Hematopoietic multipotent progenitor cell (in vitro differentiated cells): ENCODE results near the gene METAP1D. TPM values are rescaled to one million over a fixed set of nuclear protein-coding genes. Genes with fewer than 3 reads are reported as not detected.
A peak's percentile ranks its signal among the peaks of the same experiment; 100 is the strongest.

Source experiments
- DNase-seq, 3 donors: peaks; one replicate each; pipeline ENCODE4 v3.0.0-alpha.2; 2011 to 2015; ENCODE audit warnings: low read depth in 2 of 3, low spot score in 2 of 3
- total RNA-seq: library from RNA; depleted of rRNA; stranded (reverse); fragments of >200 nt; gene quantifications from one replicate; pipeline ENCODE4 v1.2.3, GENCODE V29; 2012

The METAP1D gene
- total RNA-seq, 1 donor: 5.1 TPM

DNA sequence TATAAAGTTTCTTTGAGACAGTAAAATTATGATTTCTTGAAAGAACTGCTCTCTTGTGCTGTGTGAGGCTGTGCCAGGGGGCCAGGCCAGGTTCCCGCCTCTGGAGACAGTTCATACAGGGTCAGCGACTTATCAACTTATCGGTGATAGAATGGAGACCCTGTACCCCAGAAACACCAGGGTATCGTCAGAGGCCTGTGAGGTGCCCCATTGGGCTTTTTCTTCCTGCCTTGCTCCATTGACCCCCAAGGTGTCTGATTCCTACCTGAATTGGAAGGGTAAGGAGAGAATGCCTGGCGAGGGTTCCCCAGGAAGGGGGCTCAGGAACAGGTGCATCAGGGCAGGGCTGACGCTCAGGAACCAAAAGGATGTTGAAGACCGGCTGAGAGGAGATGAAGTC lies 89.9 kb downstream of the METAP1D start:
- DNase-seq: peak in 1 of 3 donors; percentile 11

DNA sequence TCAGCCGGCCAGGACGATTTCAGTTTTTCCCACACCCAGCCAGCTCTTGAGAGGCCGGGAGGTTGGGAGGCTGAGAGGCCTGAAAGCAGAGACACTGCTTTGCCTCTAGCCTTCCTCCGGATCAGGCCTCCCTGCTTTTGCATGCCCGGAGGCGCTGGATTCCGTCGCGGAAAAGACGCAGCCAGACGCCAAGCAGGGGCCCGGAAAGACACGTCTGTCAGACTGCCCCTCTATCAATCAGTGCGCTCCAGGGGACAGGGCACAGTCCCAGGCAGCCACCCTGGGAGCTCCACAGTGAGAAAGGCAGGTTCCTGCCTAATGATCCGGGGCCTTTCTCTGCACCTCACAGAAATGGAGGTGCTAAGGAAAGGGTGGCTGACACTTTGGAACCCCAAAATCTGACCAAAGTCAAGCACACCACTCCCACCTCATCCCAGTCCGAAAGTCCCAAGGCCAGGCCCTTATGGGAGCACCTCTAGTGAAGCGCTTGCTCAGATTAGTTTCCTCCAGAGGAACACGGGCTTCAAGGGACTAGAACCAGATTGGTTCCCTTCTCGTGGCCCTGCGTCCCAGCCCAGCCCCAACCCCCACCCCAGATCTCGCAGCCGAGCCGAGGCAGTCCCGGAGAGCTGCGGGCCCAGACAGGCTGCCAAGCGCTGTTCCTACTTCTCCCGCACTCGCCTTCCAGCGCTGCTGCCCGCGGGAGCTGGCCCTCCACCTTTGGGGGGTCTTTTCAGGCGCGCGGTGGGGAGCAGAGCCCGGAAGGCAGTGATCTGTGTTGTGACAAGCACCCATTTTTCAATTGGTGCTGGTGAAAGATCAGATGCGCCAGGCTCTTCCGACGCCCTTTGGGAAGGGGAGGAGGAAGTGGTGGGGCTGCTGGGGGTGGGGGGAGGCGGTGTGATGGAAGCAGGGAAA lies 90.5 kb downstream of the METAP1D start:
- peak in 2 of 3 donors; percentile 16 to 22 for DNase-seq

DNA sequence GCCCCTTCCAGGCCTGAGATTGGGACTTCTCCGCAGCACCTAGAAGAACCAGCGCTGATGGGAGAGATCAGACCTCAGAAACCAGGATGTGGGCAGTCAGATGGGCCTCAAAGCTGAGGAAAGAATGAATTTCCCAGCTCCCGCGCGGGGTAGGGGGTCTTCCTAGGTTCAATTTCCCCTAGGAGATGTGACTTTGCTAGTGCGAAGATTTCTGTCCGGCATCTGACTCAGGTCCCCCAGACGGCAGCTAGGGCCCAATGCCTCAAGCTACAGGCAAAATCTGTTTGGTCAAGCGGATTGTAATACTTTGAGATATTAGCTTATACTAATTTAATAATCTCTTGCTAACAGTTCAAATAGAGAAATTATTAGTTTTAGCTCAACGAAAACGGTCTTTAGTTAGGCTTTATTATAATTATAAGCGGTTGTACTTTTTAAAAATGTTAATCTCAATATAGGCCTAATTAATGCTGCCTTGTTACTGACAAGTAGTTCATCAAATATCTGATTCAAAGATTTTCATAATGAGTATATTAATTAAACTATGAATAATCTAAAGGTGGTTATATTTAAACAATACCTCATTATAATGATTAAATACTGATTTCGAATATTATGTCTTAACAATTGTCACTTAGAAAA lies 91.4 kb downstream of the METAP1D start:
- DNase-seq: peak in 2 of 3 donors; percentile 17 to 39

DNA sequence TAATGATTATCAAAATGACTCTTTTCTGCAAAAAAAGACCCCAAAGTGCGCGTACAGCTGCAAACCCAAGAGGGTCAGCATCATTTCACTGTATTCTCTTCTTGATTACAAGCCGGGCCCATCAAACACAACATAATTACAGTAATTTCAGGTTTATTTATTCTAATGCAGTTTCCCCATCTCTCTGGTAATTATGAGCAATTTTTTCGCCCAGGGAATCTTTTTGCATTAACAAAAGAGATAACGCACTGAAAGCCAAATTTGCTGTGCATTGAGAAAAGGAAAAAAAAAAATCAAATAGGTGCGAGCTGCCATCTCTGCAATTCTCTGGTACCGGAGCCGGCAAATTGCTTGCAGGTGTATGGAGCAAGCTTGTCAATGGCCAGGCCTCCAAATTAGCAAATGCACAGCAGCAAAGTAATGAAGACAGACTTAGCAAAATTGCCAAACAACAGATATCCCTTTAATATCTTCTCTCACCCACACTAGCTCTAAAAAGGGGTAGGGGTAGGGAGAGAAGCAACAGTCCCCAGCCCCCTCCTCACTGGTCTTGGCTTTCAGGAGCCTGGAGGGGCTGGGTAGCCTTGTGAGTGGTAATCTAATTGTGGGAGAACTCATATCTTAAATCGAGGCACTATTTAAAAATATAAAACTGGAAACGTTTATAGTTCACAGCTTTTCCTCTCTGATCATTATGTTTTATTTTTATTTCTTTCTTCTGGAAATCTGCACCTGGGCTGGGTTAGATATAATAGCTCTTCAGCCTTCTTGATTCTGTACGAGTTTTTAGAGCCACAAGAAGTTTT lies 92.2 kb downstream of the METAP1D start:
- DNase-seq: peak in 2 of 3 donors; percentile 26 to 39

DNA sequence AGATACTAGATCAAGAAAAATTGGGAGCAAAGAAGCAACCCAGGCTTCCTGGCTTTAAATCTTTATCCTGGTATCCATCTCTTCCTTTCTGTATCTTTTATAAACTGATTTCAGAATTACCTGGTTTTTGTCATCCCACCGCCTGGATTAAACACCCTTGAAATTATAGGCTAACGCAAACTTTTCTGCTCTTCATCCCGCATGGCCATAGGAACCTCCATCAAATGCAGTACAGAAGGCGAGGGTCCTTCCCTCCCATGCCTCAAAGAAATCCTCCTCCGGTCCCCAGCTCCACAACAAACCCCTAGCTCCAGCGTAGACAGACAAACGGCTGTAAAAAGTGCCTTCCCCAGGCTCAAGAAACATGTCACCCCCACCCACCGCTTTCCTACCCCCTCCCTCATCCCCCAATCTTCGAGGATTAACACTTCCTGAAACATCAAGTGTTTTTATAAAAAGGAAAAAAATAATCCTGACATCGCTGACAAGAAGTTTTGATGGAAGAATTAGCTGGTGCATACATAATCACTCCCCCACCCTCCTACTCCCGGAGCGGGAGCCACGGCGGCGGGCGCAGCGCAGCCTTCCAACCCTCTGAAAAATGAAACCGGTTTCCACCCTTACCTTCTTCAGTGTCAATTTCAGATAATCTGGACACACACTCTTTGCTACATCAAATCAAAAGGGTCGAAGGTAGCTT lies 93.1 kb downstream of the METAP1D start:
- peak in 2 of 3 donors; percentile 17 to 26 for DNase-seq

DNA sequence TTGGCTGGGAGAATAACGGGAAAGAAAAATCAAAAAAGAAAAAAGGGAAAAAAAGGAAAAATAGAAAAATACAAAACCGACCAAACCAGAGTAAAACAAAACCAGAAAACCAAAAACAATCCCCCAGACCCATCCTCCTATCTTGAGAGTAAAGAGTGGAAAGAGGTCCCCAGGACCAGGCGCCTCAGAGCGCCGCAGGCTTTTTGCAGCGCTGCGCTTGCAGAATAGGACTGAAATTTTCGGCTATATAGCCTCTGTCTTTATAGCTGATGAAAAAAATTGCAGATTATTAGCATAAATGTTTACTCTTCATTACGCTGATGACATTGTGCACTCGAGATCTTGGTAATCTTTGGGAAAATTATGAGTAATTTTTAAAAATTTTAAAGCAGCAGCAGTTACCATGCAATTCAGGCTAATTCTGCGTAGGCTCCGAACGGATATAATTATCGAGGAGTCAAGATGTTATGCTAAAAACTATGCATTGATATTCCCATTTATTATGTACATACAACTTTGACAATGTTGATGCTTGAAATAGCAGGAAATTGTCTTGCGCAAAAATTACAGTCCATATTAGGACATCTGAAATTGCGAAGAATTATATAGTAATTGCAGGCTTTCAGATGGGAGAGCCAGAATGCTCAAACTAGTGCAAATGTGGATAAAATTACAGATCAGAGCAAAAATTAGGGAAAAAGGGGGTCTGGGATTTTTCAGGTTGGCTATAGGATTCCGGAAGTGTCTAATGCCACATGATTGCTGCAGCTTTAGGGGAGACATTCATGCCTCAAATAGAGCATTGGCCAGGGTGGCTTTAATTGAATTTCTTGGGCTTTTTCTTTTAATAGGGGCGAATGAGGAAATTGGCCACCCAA lies 93.9 kb downstream of the METAP1D start:
- DNase-seq: peak in 2 of 3 donors; percentile 30 to 31

DNA sequence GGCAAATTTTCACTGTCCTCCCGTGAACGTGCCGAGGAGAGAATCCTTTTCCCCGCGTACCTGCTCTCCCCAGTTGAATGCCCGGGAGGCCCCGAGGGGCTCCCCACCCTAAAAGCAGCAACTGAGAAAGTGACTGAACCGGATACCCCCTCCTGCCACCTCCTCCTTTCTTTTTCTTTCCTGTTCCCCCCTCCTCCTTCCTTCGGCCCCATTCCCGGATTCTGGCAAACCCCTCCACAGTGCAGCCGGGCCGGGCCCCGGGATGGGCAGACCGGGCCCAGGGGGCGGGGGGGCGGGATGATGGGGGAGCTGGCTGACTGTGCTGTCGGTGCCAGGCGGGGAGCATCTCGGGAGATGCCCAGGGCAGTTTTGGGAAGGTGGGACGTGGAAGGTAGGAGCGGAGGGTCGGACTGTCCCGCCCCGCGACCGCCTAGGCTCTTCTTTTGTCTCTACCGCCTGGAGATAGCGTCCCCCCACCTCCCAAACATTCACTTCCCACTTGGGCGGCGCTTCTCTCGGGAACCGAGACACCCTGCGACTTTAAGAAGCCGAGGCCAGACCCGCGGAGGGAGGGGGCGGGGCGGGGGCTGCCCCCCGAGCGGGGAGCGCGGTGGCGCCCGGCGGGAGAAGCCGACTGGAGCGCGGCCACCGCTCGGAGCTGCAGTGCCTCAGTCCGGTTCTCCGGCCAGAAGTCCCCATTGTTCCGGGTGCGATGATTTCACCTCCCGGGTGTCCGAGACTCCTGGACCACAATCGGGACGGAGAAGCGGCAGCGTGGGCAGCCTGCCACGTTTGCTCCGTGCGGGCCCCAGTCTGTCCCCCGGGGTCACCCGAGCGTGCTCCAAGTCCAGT lies 94.8 kb downstream of the METAP1D start:
- peak in 1 of 3 donors; percentile 8 for DNase-seq

DNA sequence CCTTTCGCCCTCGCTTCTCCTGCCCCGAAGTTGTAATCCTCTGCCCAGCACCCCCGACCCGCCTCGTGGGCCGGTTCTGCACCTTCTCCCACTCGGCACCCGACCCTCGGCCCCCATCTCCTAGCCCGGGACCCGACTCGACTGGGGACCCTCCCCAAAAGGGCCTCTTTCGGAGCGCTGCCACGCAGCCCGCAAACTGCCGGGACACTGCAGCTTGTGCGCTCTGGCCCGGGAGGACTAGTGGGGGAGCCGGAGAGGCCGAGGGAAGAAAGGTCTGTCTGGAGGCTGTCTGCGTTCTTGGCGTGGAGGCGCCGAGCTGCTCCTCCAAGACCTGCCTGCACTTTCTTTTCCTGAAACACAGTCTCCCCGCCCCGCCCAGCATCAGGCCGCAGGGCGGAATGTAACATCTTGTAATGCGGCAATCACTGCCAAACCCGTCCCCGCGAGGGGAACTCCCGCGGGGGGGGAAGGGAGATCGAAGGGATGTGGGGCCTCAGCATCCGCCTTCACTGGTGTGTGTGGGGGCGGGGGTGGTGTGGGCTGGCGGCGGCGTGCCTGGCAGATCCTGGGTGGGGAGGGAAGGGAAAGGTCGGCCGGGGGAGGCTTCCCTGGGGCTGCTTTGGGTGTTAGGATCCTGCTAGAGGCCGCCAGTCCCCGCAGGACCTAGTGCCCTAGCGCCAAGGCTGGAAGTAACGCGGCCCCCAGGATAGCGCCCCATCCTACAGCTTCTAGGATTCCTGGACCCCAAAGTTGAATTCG lies 95.6 kb downstream of the METAP1D start:
- peak in 2 of 3 donors; percentile 65 to 71 for DNase-seq

DNA sequence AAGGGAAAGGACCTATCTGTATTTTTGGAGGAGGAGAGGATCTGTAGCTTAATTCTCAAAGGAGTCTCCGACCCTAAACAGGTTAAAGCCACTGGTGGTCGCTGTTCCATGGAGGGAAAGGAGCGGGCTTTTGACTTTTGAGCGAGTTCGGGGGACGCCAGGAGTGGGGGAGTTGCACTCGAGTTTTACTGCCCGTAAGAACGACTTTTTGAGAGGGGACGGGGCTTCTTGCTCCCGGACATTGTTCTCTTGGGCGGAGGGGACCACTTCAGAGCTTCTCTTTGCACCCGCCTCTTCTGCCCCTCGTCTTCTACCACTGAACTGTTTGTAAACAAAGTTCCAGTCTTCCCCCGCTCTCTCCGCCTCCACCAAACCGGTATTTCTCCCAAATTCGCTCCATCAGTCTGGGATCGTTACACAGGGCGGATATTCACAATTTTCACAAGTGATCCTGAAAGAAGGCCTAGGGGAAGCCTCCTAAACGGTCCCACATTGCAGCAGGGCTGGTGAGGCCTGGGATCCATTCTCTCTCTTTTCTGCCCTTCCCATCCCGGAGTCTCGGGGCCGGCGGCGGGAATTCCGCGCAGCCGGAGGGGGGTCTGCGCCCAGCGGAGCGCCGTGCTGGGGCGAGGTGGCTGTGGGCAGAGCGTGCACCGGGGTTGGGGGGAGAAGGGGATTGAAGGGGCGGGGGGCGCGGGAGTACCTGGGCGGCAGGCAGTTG lies 96.3 kb downstream of the METAP1D start:
- DNase-seq: peak in 2 of 3 donors; percentile 47

DNA sequence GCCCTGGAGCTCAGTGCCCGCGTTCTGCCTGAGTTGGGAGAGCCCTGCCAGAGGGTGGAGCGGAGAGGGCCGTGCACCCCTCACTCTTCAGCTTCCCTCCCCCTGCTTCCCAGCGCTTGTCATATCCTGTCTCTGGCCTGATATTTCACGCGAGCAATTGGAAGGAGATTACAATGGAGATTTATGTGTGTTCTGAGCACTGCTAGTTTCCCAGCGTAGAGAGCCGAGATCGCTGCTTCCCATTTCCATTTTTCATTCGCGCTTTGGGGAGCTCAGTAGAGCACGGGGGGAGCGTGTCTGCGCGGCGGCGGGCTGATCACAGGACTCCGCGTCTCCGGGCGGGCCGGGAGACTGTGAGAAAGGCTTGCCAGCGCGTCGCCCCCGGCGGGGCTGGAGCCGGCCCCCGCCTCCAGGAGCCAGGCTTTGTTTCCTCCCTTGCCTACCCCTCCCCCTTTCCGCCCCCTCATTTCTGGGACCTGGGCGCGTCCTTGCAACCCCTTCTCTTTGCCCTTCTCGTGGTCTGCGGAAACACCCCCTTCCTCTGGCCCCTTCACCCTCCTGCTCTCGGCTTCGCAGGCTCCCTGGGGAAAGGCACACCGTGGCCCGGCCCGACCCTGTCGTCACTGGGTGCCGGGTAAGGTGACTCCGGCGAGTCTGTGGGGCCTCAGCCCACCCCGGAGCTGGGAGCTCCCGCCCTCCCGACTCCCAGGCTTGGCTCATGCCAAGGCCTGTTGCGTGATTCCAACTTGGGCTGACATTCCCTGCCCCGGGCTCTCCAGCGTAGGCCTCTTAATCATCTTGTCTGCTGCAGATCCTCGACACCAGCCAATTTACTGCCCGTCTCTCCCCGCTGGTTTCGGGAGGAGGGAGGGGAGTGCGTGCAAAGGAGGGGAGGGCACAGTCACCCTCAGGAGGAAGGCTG lies 97.1 kb downstream of the METAP1D start:
- DNase-seq: peak in 2 of 3 donors; percentile 24 to 26

DNA sequence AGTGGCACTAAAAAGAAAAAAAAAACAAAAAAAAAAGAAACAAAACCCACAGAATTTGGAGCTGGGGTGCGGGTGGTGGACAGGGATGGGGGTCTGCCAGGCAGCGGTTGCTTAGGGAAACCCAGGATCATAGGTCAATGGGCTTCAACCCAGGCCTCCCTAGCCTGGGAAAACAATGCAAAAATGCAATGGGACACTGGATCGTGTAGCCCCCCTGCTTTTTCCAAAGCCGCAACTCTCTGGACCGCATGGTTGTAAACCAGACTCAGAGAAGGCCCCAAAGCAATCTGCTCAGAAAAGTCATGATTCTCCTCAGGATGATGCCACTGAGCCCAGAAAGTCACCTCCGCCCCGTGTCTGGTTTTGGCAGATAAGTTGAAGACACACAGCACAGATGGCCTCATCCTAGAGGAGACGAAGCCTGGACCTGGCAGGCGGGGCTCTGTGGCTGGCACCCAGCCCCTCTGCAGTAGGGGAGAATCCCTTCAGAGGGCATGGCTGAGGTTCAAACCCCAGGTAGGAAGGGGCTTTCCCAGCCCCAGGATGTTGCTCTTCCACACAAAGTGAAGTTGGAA lies 97.9 kb downstream of the METAP1D start:
- DNase-seq: peak in 2 of 3 donors; percentile 8 to 22

DNA sequence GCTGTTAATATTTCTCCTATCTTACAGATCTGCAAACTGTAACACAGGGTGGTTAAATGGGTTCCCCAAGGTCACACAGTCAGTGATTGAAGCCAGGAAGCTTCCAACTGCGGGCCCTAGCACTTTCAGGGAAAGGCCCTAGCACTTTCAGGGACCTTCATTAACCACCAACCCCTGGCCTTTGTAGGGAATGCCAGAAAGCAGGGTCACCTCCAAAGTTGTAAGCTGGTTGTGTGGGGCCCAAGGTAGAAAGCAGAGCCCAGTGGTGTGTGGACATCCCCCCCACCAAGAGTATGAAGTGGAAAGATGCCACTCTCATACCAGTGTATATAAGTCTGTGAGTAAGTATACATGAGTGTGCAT lies 98.5 kb downstream of the METAP1D start:
- no peak for DNase-seq

DNA sequence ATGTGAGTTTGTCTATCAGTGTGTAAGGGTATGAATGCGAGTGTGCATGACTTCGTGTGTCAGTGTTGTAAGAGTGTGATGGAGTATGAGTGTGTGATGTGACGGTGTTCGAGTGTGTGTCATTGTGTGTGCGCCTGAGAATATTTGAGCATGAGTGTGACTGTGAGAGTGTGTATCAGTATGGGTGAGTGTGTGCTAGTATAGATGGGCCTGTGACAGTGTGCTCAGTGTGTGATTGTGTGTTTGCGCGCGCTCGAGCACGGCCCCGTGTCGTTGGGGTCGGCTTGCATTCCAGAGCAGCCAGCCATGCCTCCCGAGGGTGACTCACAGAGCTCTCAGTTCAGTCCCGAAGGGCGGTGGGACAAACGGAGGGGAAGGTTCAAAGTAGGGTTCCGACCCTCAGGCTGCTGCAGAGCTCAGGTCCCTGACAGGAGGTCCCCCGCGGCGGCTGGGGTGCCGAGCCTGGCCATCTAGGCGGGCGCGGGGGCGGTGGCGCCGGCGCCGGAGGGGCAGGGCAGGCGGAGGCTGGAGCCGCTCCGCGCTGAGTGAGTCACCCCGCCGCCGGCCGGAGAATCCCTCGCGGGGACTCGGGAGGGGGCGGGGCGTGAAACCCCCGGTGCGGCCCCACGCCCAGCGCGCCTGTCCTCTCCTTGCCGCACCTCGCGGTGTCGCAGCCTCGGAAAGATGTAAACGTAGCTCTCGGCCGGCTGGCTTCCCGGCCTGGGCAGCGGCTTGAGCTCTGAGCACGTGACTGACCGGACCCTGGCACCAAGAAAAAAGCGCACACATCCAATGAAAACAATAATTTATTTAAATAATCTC lies 99.1 kb downstream of the METAP1D start:
- peak in 2 of 3 donors; percentile 61 to 82 for DNase-seq

DNA sequence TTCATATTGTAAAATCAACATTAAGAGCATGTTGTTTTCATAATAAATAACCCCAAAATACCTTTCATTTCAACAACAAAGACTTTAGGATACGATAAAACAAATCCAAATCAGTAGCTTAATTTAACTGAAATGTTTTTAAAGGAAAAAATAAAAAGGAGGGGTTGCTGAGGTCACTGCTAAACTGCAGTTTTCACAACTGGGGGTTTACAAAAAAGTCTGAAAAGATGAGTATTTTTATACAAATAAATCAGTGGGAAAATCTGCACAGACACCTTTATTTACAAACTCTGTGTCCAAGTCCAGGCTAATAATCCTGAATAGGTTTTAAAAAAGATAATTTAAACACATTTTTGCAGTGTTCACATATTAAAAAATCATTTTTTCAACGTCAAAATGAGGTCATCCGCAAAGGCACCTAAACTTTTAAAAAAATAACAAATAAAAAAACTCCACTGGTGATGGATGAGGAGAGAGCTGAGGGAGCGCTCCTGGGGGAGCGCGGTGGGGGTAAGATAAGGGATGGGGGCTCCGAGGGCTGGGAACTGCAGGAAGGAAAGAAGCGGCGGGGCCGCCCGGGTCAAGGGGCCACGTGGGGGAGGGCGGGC lies 99.8 kb downstream of the METAP1D start:
- peak in 1 of 3 donors; percentile 10 for DNase-seq
